OCI-LY7 (cell line): Measurements from ENCODE around the gene AOPEP.

Experiments
- EZH2phosphoT487 ChIP-seq: fragments of 200-600 bp; sonication (generic); IDR thresholded peaks from 2 replicates; pipeline ENCODE4 v1.6.1; 2018; ENCODE audit warnings: low read depth, borderline replicate concordance, mild to moderate bottlenecking, mixed run types, antibody characterized with exemption, low read length, moderate library complexity, mixed read lengths
- TF ChIP-seq, protein P1 (sequence below): fragments of 200-600 bp; sonication (generic); conservative IDR thresholded peaks from 2 replicates; pipeline ENCODE4 v1.5.1; 2014; ENCODE audit warnings: mild to moderate bottlenecking, antibody characterized with exemption, low read length, moderate library complexity, mixed read lengths

DNA sequence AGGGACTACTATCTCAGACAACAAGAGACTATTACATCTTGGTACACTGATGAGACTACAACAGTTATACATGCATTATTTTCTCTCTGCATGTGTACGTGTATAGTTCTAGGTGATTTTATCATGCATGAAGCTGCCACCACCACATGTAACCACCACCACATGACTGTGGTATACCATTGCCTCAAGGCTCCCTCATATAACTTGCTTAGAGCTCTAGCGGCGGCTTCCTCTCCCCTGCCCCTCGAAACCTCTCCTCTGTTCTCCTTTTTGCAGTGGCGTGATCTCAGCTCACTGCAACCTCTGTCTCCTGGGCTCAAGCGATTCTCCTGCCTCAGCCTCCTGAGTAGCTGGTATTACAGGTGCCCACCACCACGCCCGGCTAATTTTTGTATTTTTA, 162.3 kb downstream of the AOPEP start:
- TF ChIP-seq, protein P1, sequence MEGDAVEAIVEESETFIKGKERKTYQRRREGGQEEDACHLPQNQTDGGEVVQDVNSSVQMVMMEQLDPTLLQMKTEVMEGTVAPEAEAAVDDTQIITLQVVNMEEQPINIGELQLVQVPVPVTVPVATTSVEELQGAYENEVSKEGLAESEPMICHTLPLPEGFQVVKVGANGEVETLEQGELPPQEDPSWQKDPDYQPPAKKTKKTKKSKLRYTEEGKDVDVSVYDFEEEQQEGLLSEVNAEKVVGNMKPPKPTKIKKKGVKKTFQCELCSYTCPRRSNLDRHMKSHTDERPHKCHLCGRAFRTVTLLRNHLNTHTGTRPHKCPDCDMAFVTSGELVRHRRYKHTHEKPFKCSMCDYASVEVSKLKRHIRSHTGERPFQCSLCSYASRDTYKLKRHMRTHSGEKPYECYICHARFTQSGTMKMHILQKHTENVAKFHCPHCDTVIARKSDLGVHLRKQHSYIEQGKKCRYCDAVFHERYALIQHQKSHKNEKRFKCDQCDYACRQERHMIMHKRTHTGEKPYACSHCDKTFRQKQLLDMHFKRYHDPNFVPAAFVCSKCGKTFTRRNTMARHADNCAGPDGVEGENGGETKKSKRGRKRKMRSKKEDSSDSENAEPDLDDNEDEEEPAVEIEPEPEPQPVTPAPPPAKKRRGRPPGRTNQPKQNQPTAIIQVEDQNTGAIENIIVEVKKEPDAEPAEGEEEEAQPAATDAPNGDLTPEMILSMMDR = no peak
- TF ChIP-seq EZH2phosphoT487 = no peak
